HK-2 (cell line): ENCODE measurements around the gene GDI2.
"Not testable (repeated sequence)": the region's sequence is repeated elsewhere in the genome, so short reads cannot be mapped to it uniquely, and the experiment has no call there.

ENCODE experiments used
- DNase-seq: peaks from one replicate; pipeline ENCODE4 v3.0.0-alpha.2; 2018; ENCODE audit not compliant: unreplicated experiment

The GDI2 gene

GRCh38 chr10:5827841-5828240 is 14.6 kb upstream of the GDI2 start:
- no peak for DNase-seq

GRCh38 chr10:5826511-5826910 is 13.3 kb upstream of the GDI2 start:
- not testable (repeated sequence) for DNase-seq

GRCh38 chr10:5818894-5819293 is 5.7 kb upstream of the GDI2 start:
- DNase-seq, result no peak

- no peak for DNase-seq
These were observed 4.8 kb upstream of the GDI2 start for GRCh38 chr10:5818048-5818331.

GRCh38 chr10:5817322-5818047 is 4.3 kb upstream of the GDI2 start:
- no peak for DNase-seq

- DNase-seq, result no peak
These were observed 2.9 kb upstream of the GDI2 start for GRCh38 chr10:5816170-5816569.

GRCh38 chr10:5814110-5815107 is 1.2 kb upstream of the GDI2 start:
- no peak for DNase-seq

GRCh38 chr10:5813091-5813340 is 218 bp downstream of the GDI2 start:
- DNase-seq, result no peak

GRCh38 chr10:5812283-5813090 is 747 bp downstream of the GDI2 start:
- peak; percentile 38 for DNase-seq

GRCh38 chr10:5811387-5811821 is 1.8 kb downstream of the GDI2 start:
- DNase-seq, result peak; percentile 1

- no peak for DNase-seq
These were observed 3.0 kb downstream of the GDI2 start for GRCh38 chr10:5810225-5810624.

- no peak for DNase-seq
These were observed 3.6 kb downstream of the GDI2 start for GRCh38 chr10:5809527-5810154.

- not testable (repeated sequence) for DNase-seq
These were observed 4.3 kb downstream of the GDI2 start for GRCh38 chr10:5808783-5809392.

- DNase-seq, result no peak
These were observed 6.5 kb downstream of the GDI2 start for GRCh38 chr10:5806745-5807144.

GRCh38 chr10:5805711-5806110 is 7.5 kb downstream of the GDI2 start:
- no peak for DNase-seq

- DNase-seq, result no peak
These were observed 8.0 kb downstream of the GDI2 start for GRCh38 chr10:5805260-5805659.

- DNase-seq, result no peak
These were observed 8.8 kb downstream of the GDI2 start for GRCh38 chr10:5804386-5804785.

GRCh38 chr10:5800782-5801181 is 12.5 kb downstream of the GDI2 start:
- no peak for DNase-seq

- DNase-seq, result no peak
These were observed 19.0 kb downstream of the GDI2 start for GRCh38 chr10:5794236-5794635.

- DNase-seq, result no peak
These were observed 23.6 kb downstream of the GDI2 start for GRCh38 chr10:5789626-5790025.

- no peak for DNase-seq
These were observed 24.3 kb downstream of the GDI2 start for GRCh38 chr10:5788969-5789368.

- DNase-seq, result no peak
These were observed 29.9 kb downstream of the GDI2 start for GRCh38 chr10:5783300-5783699.
